Calu3 (cell line): ENCODE results near the gene MGAT5. TPM values are rescaled to one million over a fixed set of nuclear protein-coding genes. Genes with fewer than 3 reads are reported as not detected.

Experiments used
- BruUV-seq: library from RNA; stranded (reverse); fragments of 400-500 nt; replicated peaks from 2 replicates; lab custom pipeline; 2021; lab: Mats Ljungman, UMichigan
- CTCF ChIA-PET: fragments of 300-600 bp; sonication (Branson Sonifier 250); formaldehyde crosslinking; loops from one replicate; lab custom pipeline; 2022; ENCODE audit warnings: antibody characterized with exemption; lab: Charles Lee
- DNase-seq: peaks from one replicate; pipeline ENCODE4 v3.0.0; 2022
- H3K27ac Mint-ChIP-seq: one replicate; pipeline ENCODE4 v1.8.0; 2022; ENCODE audit warnings: mixed read lengths; ENCODE audit not compliant: unreplicated experiment
- H3K27me3 Mint-ChIP-seq: one replicate; pipeline ENCODE4 v1.8.0; 2022; ENCODE audit warnings: mixed read lengths; ENCODE audit not compliant: unreplicated experiment
- H3K36me3 Mint-ChIP-seq: one replicate; pipeline ENCODE4 v1.8.0; 2022; ENCODE audit warnings: mild to moderate bottlenecking, moderate library complexity, mixed read lengths; ENCODE audit not compliant: insufficient read depth, unreplicated experiment
- H3K4me1 Mint-ChIP-seq: one replicate; pipeline ENCODE4 v1.8.0; 2022; ENCODE audit warnings: mild to moderate bottlenecking, low read depth, mixed read lengths; ENCODE audit not compliant: unreplicated experiment
- H3K4me3 Mint-ChIP-seq: one replicate; pipeline ENCODE4 v1.8.0; 2022; ENCODE audit warnings: mild to moderate bottlenecking, low read depth, moderate library complexity, mixed read lengths; ENCODE audit not compliant: unreplicated experiment
- H3K9me3 Mint-ChIP-seq: one replicate; pipeline ENCODE4 v1.8.0; 2022; ENCODE audit warnings: low read depth, mixed read lengths; ENCODE audit not compliant: unreplicated experiment
- intact Hi-C: fragments of 100-400 bp; cut with micrococcal nuclease; formaldehyde crosslinking; loops from one replicate; pipeline ENCODE4 v1.10.0; 2022; ENCODE audit not compliant: unreplicated experiment
- total RNA-seq: library from RNA; stranded (reverse); gene quantifications from 2 replicates; pipeline ENCODE4 v1.2.3, GENCODE V29; 2022
- TF ChIP-seq, protein P1 (sequence below): fragments of 200-600 bp; IDR thresholded peaks from one replicate; pipeline ENCODE4 v1.8.0; 2022; ENCODE audit warnings: antibody characterized with exemption; ENCODE audit not compliant: unreplicated experiment

MGAT5 gene
- total RNA-seq, 1 experiment from 2014 or later, result 129 TPM

GRCh38 chr2:134238371-134238770, 15.5 kb upstream of the MGAT5 start:
- Mint-ChIP-seq H3K27ac (no peak overlapping the region), H3K36me3 (peaks cover 4% of the 10 kb centered on the region), H3K9me3 (no peaks in the 10 kb centered on the region), H3K4me1 (peaks cover 63% of the 10 kb centered on the region), H3K27me3 (no peaks in the 10 kb centered on the region), H3K4me3 (no peak overlapping the region)
- intact Hi-C loops, result no loop called here
- BruUV-seq, result no TSS peak
- DNase-seq, result no peak
- CTCF ChIA-PET, result no interaction called here
- TF ChIP-seq, protein P1, sequence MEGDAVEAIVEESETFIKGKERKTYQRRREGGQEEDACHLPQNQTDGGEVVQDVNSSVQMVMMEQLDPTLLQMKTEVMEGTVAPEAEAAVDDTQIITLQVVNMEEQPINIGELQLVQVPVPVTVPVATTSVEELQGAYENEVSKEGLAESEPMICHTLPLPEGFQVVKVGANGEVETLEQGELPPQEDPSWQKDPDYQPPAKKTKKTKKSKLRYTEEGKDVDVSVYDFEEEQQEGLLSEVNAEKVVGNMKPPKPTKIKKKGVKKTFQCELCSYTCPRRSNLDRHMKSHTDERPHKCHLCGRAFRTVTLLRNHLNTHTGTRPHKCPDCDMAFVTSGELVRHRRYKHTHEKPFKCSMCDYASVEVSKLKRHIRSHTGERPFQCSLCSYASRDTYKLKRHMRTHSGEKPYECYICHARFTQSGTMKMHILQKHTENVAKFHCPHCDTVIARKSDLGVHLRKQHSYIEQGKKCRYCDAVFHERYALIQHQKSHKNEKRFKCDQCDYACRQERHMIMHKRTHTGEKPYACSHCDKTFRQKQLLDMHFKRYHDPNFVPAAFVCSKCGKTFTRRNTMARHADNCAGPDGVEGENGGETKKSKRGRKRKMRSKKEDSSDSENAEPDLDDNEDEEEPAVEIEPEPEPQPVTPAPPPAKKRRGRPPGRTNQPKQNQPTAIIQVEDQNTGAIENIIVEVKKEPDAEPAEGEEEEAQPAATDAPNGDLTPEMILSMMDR, result no peak

- no peak overlapping the region for H3K4me3 Mint-ChIP-seq
- BruUV-seq, result no TSS peak
- no peak for DNase-seq
- peaks cover under 1% of the 10 kb centered on the region for H3K36me3 Mint-ChIP-seq
- no peaks in the 10 kb centered on the region for H3K27me3 Mint-ChIP-seq
- H3K27ac Mint-ChIP-seq, result no peak overlapping the region
- TF ChIP-seq, protein P1, result no peak
- intact Hi-C loops, result loop anchor here (10.0 kb wide), 1 partner anchor 355 kb away; no protein-coding TSS in a partner anchor
- CTCF ChIA-PET, result interaction anchor here (1.5 kb wide), 1 partner anchor 211 kb away, joined by 4 read pairs; no protein-coding TSS in a partner anchor
- peaks cover 63% of the 10 kb centered on the region for H3K4me1 Mint-ChIP-seq
- no peaks in the 10 kb centered on the region for H3K9me3 Mint-ChIP-seq
These were observed 13.8 kb upstream of the MGAT5 start for GRCh38 chr2:134240061-134240460.

DNA sequence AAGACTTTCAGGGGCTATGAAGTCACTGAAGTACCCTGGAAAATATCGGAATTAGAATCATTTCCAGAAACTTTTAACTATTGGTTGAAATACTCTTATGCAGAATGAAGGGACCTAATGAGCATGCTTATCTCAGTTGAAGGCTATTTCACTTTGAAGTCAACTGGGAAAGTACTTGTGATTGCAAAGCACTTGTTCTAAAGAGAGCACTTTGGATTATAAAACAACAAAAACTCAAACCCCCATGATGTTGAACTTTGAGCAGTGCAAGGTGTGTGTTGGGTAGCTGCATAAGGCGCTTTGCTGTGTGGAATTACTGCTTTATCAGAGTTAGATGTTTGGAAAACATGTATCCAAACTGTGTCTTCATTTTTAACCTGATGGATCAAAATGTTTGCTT, 12.0 kb upstream of the MGAT5 start:
- H3K9me3 Mint-ChIP-seq, result no peaks in the 10 kb centered on the region
- no TSS peak for BruUV-seq
- H3K4me3 Mint-ChIP-seq, result no peak overlapping the region
- peaks cover 56% of the 10 kb centered on the region for H3K4me1 Mint-ChIP-seq
- TF ChIP-seq, protein P1, result no peak
- no peak for DNase-seq
- no peak overlapping the region for H3K27ac Mint-ChIP-seq
- H3K36me3 Mint-ChIP-seq, result peaks cover 6% of the 10 kb centered on the region
- intact Hi-C loops, result loop anchor here (10.0 kb wide), 1 partner anchor 357 kb away; no protein-coding TSS in a partner anchor
- CTCF ChIA-PET, result no interaction called here
- H3K27me3 Mint-ChIP-seq, result no peaks in the 10 kb centered on the region

DNA sequence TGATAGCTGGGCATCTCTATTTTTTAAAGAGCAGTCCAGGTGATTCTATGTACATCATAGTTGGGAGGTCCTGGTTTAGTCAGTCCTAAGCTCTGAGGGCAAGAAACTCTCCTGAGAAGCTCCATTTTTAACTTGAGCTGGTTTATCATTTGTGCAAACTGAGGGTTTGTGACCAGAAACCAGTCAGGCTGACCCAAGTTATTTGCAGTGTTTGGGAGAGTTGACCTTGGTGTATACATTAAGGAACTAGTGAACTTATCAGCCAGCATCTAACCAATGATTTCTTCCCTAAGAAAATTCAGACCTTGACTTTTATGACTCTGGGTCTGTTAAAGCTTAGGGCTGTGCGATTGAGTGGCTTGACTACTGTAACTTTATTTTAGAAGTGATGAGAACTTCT, 10.6 kb upstream of the MGAT5 start:
- Mint-ChIP-seq H3K4me1 (peaks cover 56% of the 10 kb centered on the region), H3K9me3 (no peaks in the 10 kb centered on the region), H3K36me3 (peaks cover 6% of the 10 kb centered on the region), H3K4me3 (no peak overlapping the region), H3K27ac (no peak overlapping the region), H3K27me3 (no peaks in the 10 kb centered on the region)
- TF ChIP-seq, protein P1, result no peak
- CTCF ChIA-PET, result interaction anchor here (0.7 to 1.3 kb wide), 6 partner anchors 9 to 126 kb away, joined by 3 to 4 read pairs (median 3); no protein-coding TSS in a partner anchor
- intact Hi-C loops, result loop anchor here (10.0 kb wide), 1 partner anchor 358 kb away; no protein-coding TSS in a partner anchor
- DNase-seq, result no peak
- BruUV-seq, result no TSS peak
